Endodermal cell (in vitro differentiated cells): ENCODE data around the gene ZIC5. TPM values are rescaled to one million over a fixed set of nuclear protein-coding genes. Genes with fewer than 3 reads are reported as not detected.
A peak's percentile ranks its signal among the peaks of the same experiment; 100 is the strongest.

Experiments used
- DNase-seq: peaks from one replicate; pipeline ENCODE4 v3.0.0-alpha.2; 2017
- H3K27ac ChIP-seq: 2 replicates; pipeline ENCODE4 v1.5.1; 2013; ENCODE audit warnings: mild to moderate bottlenecking, low read depth, low read length, moderate library complexity
- H3K27me3 ChIP-seq: 2 replicates; pipeline ENCODE4 v1.6.1; 2013; ENCODE audit warnings: mild to moderate bottlenecking, low read length, moderate library complexity; ENCODE audit not compliant: insufficient read depth, control insufficient read depth, poor library complexity, severe bottlenecking
- H3K36me3 ChIP-seq: 2 replicates; pipeline ENCODE4 v1.7.0; 2013; ENCODE audit warnings: mild to moderate bottlenecking, low read length, moderate library complexity; ENCODE audit not compliant: control insufficient read depth, insufficient read depth
- H3K4me1 ChIP-seq: one replicate; pipeline ENCODE4 v1.7.0; 2013; ENCODE audit warnings: low read length; ENCODE audit not compliant: control insufficient read depth, insufficient read depth
- H3K4me3 ChIP-seq: 2 replicates; pipeline ENCODE4 v1.5.1; 2013; ENCODE audit warnings: mild to moderate bottlenecking, low read length, moderate library complexity
- H3K9ac ChIP-seq: 2 replicates; pipeline ENCODE4 v1.6.1; 2013; ENCODE audit warnings: mild to moderate bottlenecking, low read length, moderate library complexity; ENCODE audit not compliant: poor library complexity, severe bottlenecking; ENCODE audit errors: extremely low read depth
- H3K9me3 ChIP-seq: 2 replicates; pipeline ENCODE4 v1.6.1; 2013; ENCODE audit warnings: mild to moderate bottlenecking, low read length, moderate library complexity; ENCODE audit not compliant: control insufficient read depth
- H3K27ac Mint-ChIP-seq: 2 replicates; pipeline ENCODE4 v1.8.0; 2020; ENCODE audit warnings: mixed read lengths
- H3K27me3 Mint-ChIP-seq: 2 replicates; pipeline ENCODE4 v1.8.0; 2021; ENCODE audit warnings: mild to moderate bottlenecking, mixed read lengths; ENCODE audit not compliant: insufficient read depth
- H3K36me3 Mint-ChIP-seq: 2 replicates; pipeline ENCODE4 v1.8.0; 2020; ENCODE audit warnings: low read depth, mixed read lengths
- H3K4me1 Mint-ChIP-seq: 2 replicates; pipeline ENCODE4 v1.8.0; 2020; ENCODE audit warnings: mixed read lengths
- H3K4me3 Mint-ChIP-seq: 2 replicates; pipeline ENCODE4 v1.8.0; 2020; ENCODE audit warnings: mild to moderate bottlenecking, moderate library complexity, mixed read lengths
- H3K9me3 Mint-ChIP-seq: 2 replicates; pipeline ENCODE4 v1.8.0; 2020; ENCODE audit warnings: mild to moderate bottlenecking, mixed read lengths
- CTCF ChIP-seq: fragments of 200-600 bp; sonication (generic); conservative IDR thresholded peaks from 2 replicates; pipeline ENCODE4 v1.5.0; 2021; ENCODE audit warnings: antibody characterized with exemption, mild to moderate bottlenecking
- WGBS, 2 experiments: methylation state at CpG; one replicate each; pipeline versions ENCODE4 v1.1.5 to v1.1.7; 2013; ENCODE audit warnings: missing lambda C conversion rate in 2 of 2, mixed read lengths in 1 of 2; ENCODE audit not compliant: insufficient coverage in 1 of 2, insufficient read length in 1 of 2; 5-methylcytosine and 5-hydroxymethylcytosine counted together
- total RNA-seq, 2 donors: library from RNA; stranded (reverse); fragmentation: NEBNext Ultra II Directional in 1 of 2; extraction: Animal tissue kit (Norgen Biotek cat#: 25700) in 1 of 2; gene quantifications; 2 replicates in 1 of 2; 3 replicates in 1 of 2; pipeline ENCODE4 v1.2.1, GENCODE V29; 2021

Gene ZIC5
- total RNA-seq, 2 donors from 2014 or later = 11.0 to 13.7 TPM

DNA sequence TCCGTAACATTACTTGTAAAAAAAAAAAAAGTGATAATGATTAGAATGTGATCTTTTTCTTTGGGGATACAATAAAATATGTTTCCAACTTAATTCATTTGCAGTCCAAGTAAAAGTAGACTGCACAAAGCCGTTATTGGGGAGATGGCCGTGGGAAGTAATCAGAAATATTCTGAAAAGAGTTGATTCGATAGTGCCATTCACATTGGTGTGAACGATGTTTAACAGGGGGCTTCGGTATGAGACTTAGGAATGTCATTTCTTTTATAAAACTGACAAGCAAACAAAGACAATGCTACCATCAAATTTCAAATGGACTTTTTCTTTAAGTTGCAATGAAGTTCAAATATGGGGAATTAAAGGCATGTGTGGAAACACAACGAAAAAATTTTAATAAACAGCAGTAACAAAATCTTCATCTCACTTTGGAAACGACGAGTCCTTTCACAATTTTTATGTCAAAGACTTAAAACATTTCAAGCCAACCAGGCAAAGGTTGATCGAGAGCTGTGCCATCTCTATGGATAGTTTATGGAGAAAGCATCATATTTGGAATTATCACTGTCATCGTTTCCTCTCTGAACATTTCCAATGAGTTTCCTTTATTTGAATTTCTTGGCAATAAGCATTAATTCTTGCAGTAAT is 1.7 kb upstream of the ZIC5 start:
- peaks cover 26% of the 10 kb centered on the region for H3K4me1 Mint-ChIP-seq
- DNase-seq = peak; percentile 4
- Histone ChIP-seq H3K4me1 (peaks cover 5% of the 10 kb centered on the region), H3K9ac (no peak overlapping the region), H3K27me3 (peaks cover 64% of the 10 kb centered on the region), H3K27ac (no peak overlapping the region), H3K4me3 (no peak overlapping the region), H3K9me3 (no peaks in the 10 kb centered on the region), H3K36me3 (peaks cover 6% of the 10 kb centered on the region)
- H3K9me3 Mint-ChIP-seq = no peaks in the 10 kb centered on the region
- no peaks in the 10 kb centered on the region for H3K36me3 Mint-ChIP-seq
- no peak overlapping the region for H3K4me3 Mint-ChIP-seq
- WGBS, 2 experiments = 50 to 83% methylated on average over 4 to 11 of the region's 11 CpGs
- H3K27ac Mint-ChIP-seq = no peak overlapping the region
- TF ChIP-seq CTCF = no peak
- peaks cover 73% of the 10 kb centered on the region for H3K27me3 Mint-ChIP-seq

DNA sequence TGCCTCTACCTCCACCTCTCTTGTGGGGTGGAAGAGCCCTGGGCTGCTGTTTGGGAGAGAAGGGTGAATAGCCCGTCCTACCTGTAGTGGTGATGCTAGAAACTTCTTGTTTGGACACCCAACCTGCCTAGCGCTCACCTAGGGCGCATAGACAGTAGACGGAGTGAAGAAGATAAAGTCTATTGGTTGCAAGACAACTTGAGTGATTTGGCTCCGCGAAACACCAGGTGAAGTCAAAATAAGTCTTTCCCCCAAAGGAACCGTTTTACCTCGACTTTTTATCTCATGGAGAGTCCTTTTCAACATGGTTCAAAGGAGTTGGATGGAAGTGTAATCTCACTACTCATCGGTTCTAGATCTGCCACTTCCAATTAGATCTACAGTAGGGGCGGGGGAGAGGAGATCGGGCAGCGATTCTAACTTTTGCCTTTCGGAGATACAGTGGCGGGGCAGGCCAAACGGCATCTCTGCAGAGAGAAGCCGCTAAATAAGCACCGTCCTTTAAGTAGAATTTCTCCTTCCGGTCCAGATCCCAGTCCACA is 694 bp upstream of the ZIC5 start:
- no peaks in the 10 kb centered on the region for H3K36me3 Mint-ChIP-seq
- H3K9me3 Mint-ChIP-seq = no peaks in the 10 kb centered on the region
- peaks cover 24% of the 10 kb centered on the region for H3K4me1 Mint-ChIP-seq
- peak; percentile 70 for DNase-seq
- 4 to 13% methylated on average over 10 to 18 of the region's 18 CpGs for WGBS, 2 experiments
- H3K4me3 Mint-ChIP-seq = peak overlapping the region; percentile 81
- no peak overlapping the region for H3K27ac Mint-ChIP-seq
- H3K27me3 Mint-ChIP-seq = peaks cover 69% of the 10 kb centered on the region
- H3K27me3 ChIP-seq = peaks cover 54% of the 10 kb centered on the region
- peak overlapping the region; percentile 88 for H3K4me3 ChIP-seq
- H3K4me1 ChIP-seq = peaks cover under 1% of the 10 kb centered on the region
- TF ChIP-seq CTCF = no peak
- H3K27ac ChIP-seq = no peak overlapping the region
- no peak overlapping the region for H3K9ac ChIP-seq
- peaks cover 7% of the 10 kb centered on the region for H3K36me3 ChIP-seq
- H3K9me3 ChIP-seq = no peaks in the 10 kb centered on the region

- TF ChIP-seq CTCF = no peak
- Mint-ChIP-seq H3K27ac (no peak overlapping the region), H3K9me3 (no peaks in the 10 kb centered on the region), H3K4me3 (peak overlapping the region; percentile 81), H3K27me3 (peaks cover 56% of the 10 kb centered on the region), H3K4me1 (peaks cover 29% of the 10 kb centered on the region), H3K36me3 (no peaks in the 10 kb centered on the region)
- H3K9me3 ChIP-seq = no peaks in the 10 kb centered on the region
- H3K4me3 ChIP-seq = peak overlapping the region; percentile 88
- peaks cover 40% of the 10 kb centered on the region for H3K27me3 ChIP-seq
- H3K27ac ChIP-seq = peak overlapping the region; percentile 93
- H3K4me1 ChIP-seq = peaks cover 5% of the 10 kb centered on the region
- WGBS, 2 experiments = 0 to 1% methylated on average over 30 to 105 of the region's 118 CpGs
- peaks cover 11% of the 10 kb centered on the region for H3K36me3 ChIP-seq
- H3K9ac ChIP-seq = no peak overlapping the region
- DNase-seq = peak; percentile 90
Observed at GRCh38 chr13:99970651-99971575, 654 bp downstream of the ZIC5 start.
